ENCODE results near the gene CNIH1. TPM values are rescaled to one million over a fixed set of nuclear protein-coding genes. Genes with fewer than 3 reads are reported as not detected.

The CNIH1 gene
- total RNA-seq: 82.3 and 234 TPM in 2 replicates

GRCh38 chr14:54440873-54441868, at the start of gene CNIH1:
Gene CNIH1 (minus strand): TSS chr14:54441374. CDS start chr14:54441327, 47 bp downstream.

GRCh38 chr14:54488646-54489317, 47.6 kb upstream of the CNIH1 start, which contains the start of gene GMFB:
Gene GMFB (minus strand): TSS chr14:54488980. CDS start chr14:54488927, 53 bp downstream.

GRCh38 chr14:54396493-54397335, 44.5 kb downstream of the CNIH1 start, which contains the start of gene CDKN3:
Gene CDKN3 (plus strand): TSS chr14:54397007. CDS start chr14:54397069, 62 bp downstream.

Other genes with a start within 250 kb of the CNIH1 start
- gene CDKN3, start 44.4 kb downstream of the CNIH1 start, total RNA-seq: 7.4 and 13.9 TPM in 2 replicates
- 84.9 and 87.8 TPM in 2 replicates for gene GMFB, start 47.6 kb upstream of the CNIH1 start, total RNA-seq
- 10.9 and 13.3 TPM in 2 replicates for gene CGRRF1, start 68.5 kb upstream of the CNIH1 start, total RNA-seq
- 15.4 and 16.2 TPM in 2 replicates for gene SAMD4A, start 125.8 kb upstream of the CNIH1 start, total RNA-seq

Measured in bronchial smooth muscle cell (primary cell).